Stimulated activated CD8-positive, alpha-beta memory T cell treated with anti-CD3 and anti-CD28 coated beads, Interleukin-2, amount 100 ng/mL, for 48 hours (primary cell): ENCODE results near the gene KDM3B.

ENCODE experiments used
- DNase-seq, 2 donors: peaks; one replicate each; pipeline ENCODE4 v3.0.0-alpha.2; 2020; ENCODE audit warnings: low read depth in 2 of 2

Gene KDM3B

DNA sequence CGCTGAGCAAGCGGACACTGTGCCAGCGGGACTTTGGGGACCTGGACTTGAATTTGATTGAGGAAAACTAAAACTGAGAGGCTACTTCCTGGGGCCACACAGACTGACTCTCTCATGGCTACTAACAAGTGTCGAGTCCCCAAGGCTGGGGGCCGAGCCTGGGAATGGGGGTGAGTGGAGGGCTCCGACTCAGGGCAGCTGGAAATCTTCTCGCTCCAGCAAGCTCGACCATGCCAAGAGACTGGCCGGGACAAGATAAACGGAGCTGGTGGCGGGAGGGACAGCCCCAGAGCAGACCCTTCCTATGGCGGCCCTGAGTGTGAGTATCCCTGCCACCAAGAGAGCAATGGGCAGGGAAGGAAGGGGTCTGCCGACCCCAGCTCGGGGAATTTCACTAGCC is 5.6 kb upstream of the KDM3B start:
- no peak for DNase-seq

DNA sequence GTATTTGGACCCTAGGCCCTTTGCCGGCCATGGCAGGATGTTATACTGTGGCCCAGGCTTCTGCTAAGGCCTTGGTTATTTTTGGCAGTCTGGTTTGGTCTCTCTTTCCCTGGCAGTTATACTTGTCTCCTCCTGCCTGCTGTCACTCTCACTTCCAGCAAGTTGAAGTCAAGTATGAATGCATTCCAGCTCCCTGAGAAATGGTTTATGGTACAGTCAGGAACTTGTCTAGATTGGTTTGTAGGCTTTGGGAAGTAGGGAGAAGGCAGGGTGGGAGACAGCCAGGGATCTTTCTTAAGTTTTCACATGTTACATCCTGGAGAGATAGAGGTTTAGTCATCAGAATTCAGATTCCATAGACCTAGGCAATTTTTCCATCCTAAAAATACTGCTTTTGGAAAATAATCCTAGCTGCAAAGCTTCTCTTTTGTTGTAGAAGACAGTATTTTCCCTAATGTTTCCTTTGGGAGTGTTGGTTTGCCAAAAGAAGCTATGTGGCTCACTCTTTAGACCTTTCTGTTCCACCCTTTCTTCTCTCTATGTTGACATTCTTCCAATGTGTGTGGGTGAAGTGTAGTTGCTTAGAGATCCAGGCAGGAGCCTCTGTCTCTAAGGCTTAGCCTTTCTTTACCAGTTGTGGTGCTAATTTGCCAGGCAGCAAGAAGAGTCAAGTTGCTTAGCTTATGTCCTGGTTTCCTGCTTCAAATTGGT is 2.5 kb upstream of the KDM3B start:
- no peak for DNase-seq

DNA sequence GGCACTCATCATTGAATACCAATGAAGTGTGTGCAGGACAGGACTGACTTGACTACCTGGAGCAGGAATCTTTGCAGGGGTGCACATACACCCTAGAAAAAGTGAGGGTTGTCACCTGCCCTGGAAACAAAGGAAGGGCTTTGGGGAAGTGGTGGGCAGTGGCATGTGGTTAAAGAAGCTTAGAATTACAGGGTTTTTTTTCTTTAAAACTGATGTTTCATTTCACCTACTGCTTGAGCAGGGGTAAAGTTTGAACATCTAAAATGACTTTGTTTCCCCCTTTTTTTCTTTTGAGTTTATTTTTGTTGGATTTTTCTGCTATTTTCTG is 2.0 kb upstream of the KDM3B start:
- DNase-seq, result no peak

DNA sequence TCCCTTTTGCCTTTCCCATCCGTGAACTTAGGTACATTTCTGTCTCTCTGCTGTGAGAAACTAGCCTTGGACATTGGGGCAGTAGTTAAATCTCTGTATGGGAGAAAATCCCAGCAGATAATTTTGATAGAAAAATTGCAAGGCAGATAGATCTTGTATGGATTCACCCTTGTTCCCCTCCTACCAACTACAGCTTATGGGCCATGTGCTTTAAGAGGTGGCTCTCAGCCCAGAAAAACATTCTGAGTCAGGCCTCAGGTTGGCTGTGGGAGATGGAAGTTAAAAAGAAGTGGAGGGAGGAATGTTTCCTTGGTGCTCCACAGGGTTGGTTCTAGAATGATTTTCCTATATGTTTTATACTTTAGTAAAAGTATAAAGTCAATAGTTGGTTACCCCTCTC is 1.4 kb upstream of the KDM3B start:
- DNase-seq, result no peak

DNA sequence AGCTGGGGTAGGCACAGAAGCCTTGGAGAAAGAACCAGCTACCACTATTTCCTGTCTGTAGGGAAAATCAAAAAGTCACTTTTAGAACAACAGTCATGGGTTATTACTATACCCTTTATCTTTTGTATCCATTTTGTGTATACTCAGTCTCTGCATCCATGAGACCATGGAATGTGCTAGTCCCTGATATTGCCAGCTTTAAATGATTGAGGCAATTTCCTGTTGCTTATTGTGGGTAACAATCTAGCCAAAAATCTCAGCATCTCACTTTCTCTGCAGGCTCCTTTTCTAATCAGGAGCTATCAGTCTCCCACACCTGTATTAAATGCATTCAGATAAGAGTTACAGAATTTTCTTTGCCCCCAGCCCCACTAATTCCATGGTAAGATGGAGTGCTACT is 968 bp upstream of the KDM3B start:
- DNase-seq, result no peak

DNA sequence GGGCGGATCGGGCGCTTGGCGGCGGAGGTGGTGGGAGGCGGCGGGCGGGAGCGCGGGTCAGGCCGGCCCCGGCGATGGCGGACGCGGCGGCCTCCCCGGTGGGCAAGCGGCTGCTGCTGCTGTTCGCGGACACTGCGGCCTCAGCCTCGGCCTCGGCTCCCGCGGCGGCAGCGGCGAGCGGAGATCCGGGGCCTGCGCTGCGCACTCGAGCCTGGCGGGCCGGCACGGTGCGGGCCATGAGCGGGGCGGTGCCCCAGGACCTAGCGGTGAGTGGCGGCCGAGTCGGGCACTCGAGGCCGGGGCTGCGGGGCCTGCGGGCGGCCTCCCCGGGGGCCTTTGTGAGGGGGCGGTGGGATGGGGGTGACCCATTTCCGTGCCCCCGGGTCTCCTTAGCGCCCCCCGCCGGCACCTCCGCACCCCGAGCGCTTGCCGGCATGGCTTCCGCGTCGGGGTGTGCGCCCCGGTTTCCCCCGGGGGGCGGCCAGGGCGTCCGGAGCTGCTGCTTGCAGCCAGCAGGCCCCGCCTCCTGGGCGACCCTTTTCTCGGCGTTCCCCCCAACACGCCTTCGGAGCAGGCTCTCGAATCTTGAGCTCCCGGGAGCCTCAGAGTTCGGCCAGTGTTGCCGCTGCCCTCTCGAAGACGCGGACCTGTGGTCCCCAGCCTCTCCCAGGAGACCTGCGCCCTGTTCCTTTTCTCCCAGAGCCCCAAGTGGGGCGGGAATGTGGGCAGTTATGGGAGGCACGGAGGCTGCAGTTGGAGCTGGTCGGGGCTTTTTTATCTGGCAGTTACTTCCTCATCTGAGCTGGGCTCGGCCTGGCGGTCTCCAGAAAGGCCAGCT is 456 bp downstream of the KDM3B start:
- DNase-seq, result peak; percentile 62 to 63

DNA sequence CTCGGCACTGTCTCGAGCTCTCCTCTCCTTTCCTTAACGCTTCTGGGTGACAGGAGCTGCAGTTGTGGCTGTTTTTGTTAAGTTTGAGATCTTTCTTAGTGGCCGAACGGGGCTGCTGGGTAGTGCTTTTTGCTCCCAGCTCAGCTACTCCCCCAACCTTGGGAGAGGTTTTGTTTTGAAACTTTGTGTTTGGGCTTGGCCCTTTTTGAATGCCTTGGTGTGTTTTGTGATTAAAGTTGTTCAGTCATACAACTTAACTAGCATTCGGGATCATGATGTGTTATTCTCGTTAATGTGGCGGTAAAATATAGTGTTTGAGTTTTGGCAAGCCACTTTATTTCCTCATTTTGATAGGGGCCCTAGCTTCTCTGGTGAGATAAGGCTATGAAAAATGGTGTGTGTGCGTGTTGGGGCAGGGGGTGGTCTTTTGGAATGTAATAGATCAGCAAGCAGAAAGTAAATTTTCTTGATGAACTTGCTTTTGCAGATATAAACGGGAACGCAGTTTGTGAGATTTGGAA is 1.1 kb downstream of the KDM3B start:
- DNase-seq, result no peak

DNA sequence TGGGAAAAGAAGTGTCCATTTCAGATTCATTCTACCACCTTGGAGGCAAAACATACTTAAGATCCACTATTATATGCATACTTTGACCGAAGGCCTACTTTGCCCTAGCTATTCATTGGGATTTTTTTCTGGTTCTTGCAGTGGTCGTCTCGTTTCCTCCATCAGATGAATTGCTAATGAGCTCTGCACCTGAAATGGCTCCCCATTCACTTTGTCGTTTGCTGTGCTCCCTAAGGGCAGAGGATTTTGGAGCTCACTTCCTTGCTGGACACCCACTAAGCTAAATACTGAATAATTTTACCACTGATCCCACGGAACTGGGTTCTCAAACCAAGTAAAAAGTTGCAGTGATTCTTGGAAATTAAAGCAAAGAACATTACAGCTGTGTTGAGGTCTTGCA is 1.9 kb downstream of the KDM3B start:
- no peak for DNase-seq

DNA sequence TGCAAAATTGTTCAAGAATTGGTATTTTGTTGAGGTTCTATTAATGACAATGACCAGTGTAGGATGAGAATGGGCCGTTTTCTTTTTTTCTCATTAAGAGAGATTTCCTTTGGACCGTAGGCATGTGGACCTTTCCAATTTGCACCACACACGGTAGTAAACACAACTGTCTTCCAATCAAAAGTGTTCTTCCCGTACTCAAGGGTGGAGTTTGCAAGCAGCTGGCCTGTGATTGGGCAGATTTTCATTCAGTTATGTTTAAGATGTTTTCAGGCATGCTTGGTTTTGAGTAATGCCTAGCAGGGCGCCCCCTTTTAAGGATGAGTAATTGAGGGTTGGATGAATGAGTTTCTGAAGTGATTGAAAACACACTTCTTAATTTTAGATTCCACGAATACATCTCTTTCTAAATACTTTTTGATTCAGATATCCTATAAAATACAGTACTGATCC is 2.5 kb downstream of the KDM3B start:
- DNase-seq, result peak in 1 of 2 donors; percentile 33

DNA sequence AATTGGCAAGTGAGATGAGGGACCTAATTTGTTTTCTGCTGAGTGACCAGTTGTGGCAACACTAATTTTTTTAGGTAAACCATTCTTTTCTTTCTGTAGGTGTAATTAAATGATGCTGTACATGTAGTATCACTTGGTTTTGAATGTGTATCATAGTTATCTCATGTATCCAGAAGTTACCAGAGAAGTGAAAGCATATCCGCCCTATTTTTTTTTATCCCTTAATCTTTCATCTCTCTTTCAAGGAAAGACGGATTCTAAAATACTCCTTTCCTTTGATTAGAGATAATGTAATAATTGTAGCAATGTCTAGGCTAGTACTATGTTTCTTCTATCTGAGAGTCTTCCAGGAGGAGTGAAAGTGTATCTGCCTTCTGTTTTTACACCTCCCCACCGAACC is 7.1 kb downstream of the KDM3B start:
- no peak for DNase-seq

DNA sequence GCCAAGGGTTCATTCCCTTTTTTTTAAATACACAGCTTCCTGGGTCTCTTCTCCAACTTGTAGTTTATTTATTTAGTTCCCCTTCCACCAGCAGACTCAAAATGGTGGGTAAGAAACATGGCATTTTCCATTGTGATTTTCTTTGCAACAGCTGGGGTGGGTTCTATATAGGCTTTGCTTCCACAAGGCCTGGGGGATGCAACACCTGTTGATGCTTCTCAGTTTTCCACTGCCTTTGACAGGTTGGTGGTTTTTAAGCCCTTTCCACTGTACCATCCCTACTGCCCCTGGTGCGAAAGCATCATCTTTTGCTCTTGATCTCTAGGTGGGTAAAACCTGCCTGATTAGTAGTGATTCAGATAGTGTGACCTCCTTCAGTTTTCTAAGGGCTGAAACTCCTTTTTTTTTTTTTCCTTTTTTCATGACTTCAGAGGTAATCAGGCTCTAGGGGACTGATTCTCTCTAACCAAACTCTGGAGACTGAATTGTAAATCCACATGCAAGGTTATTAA is 8.5 kb downstream of the KDM3B start:
- no peak for DNase-seq

DNA sequence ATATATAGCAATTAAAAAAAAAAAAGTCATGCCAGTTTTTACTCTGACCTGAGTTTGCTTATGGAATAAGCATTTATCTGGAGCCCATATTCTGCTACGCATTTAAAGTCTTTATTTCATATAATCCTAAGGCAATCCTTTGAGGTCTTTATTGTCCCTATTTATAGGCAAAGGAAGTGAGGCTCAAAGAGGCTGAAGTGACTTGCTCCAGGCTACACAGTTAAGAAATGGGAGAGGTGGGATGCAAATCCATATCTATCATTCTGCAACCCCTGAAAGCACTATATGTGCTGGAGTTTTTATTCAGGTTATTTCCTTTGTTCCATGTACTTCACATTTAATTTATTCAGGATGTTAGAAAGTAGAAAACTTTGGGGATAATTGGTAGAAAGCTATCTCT is 12.1 kb downstream of the KDM3B start:
- no peak for DNase-seq

DNA sequence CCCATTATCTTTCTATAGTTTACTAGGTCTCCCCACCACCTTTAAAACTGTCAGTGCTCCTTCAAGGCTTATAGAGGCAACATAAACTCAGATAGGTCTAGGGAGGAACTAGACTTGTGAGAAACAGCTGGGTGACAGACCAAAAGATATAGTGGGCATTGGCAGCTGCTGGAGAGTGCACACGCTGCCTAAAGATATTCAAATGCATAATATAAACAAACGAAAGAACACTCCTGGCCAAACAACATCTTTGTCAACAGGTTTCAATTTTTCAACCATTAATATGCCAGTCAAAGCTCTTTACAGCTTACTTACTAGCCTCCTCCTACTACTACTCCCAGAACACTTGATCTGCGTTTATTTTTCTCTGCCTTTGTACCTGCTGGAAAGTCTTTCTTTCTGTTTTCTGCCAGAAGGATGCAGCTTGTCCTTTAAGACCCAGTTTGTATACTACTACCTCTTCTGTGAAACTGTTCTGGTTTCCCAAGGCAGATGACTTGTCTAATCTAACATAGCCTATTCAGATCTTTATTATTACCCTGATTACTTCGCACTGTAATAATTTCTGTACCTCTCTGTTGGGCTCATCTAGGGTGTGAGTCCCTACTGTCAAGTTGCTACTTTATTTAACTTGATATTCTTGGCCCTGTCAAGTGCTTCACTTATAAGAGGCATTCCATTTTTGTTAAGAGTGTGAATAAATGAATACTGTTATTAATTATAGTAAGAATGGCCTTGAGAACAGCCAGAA is 14.3 kb downstream of the KDM3B start:
- DNase-seq, result no peak

DNA sequence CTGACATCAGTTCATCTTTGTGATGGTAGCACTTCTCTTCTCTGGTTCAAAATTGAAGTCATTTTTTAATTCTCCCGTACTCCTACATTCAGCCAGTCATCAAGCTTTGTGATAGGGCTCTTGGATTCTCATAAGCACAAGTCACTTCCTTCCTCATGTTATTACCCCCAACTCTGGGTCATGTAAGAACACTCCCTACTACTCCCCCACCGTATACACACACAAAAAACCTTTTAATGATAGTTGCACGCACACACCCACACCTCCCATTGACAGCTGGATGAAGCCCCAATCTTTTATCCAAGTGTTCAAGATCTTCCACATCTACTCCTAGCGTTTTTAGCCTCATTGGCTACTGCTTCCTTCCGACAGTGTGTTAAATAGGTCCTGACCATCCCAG is 16.8 kb downstream of the KDM3B start:
- DNase-seq, result no peak

DNA sequence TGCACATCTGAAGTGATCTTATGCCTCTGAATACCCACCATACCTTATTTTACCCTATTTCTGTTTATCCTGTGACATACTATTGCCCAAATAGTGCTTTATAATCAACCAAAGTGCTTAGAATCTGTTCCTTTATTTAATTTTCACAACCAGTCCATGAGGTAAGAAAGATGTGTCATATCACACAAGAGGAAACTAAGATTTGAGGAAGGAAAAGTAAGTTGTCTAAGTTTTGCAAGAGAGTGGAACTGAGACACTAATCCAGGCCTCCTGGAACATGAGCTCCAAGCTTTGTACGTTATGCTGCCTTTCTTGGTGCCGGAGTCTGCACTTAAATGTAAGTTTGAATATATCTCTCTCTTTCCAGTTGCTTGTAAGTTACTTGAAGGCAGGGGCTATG is 17.2 kb downstream of the KDM3B start:
- no peak for DNase-seq

DNA sequence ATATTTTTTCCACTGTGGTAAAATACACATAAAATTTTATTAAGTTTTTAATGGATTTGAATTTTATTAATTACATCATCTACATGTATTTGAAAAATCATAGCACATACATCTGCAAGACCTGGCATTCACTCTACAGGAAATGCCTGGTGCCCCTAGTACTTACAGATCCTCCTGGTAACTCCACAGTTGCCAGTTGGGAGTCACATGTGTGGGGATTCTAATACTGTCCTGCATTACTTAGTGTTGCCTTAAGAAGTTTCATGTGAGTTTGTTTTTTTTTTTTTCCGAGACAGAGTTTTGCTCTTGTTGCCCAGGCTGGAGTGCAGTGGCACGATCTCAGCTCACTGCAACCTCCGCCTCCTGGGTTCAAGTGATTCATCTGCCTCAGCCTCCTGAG is 18.1 kb downstream of the KDM3B start:
- DNase-seq, result no peak

DNA sequence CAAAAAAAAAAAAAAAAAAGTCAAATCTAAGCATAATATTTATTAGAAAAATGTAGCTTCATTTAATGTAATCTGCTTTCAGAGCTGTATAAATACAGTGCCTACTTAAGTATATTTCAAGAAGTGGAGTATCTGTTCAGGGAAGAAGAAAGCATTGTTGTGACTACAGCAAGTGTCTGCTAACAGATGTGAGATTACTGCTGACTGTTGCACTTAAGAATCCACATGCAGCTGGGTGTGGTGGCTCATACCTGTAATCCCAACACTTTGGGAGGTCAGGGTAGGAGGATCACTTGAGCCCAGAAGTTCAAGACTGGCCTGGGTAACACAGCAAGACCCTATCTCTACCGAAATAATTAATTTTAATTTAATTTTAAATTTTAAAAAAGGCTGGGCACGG is 19.0 kb downstream of the KDM3B start:
- DNase-seq, result no peak

DNA sequence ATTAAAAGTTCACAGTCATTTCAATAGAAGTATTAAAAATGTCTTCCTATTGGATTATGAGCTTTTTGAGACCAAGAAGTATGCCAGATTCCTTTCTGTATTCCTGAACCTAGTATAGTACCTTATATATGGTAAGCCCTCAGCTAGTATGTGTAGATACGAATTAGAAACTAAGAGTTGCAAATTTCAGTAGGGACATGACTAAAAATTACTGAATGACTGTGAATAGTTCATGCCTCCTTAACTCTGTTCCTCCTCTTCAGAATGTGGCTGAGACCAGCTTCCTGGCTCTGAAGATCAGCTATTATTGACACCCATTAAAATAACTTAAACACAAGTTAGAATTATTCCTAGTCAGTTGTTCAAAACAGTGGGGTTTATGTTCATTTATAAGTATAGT is 19.7 kb downstream of the KDM3B start:
- DNase-seq, result no peak

DNA sequence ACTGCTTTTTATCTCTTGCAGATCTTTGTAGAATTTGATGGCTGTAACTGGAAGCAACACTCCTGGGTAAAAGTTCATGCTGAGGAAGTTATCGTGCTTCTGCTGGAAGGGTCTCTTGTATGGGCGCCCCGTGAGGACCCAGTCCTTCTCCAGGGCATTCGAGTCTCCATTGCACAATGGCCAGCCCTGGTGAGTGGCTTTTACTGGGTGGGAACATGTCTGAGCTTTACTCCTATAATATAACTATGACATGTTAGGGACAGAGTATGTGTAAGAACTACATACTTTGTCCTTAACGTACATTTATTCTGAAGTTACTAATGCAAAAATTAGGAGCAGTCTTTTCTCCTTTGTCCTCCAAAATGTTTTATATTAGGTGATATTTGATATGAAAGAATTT is 20.2 kb downstream of the KDM3B start:
- DNase-seq, result no peak

DNA sequence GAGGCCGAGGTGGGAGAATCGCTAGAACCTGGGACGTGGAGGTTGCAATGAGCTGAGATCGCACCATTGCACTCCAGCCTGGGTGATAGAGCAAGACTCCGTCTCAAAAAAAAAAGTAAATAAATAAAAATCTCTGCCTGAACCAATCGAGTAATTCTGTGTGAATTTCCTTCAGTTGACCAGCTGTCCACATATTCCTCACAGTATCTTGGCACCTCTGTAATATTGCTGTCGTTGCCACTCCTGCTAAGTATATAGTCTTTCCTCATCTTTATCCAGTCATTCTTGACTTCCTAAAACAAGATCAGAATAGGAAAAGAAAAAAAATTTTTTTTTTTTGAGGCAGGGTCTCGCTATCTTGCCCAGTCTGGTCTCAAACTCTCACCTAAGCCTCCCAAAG is 29.9 kb downstream of the KDM3B start:
- DNase-seq, result no peak

DNA sequence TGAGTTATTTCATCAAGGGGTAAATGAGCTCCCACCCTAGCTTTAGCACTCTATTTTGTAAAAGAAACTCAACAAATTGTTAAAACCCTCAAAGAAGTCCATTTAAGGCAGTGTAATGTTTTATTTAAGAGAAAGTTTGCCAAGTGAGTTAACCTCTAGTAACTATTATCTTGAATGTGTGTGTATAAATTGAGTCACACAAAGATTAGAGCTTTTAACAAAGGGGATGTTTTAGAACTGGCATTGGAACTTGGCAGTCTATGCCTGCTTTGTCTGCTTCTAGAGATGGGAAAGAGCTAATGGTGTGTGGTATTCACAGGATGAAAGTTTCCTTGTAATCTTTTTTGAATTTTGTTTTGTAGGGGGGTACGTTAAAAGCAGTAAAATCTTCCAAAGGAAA is 33.2 kb downstream of the KDM3B start:
- DNase-seq, result no peak

DNA sequence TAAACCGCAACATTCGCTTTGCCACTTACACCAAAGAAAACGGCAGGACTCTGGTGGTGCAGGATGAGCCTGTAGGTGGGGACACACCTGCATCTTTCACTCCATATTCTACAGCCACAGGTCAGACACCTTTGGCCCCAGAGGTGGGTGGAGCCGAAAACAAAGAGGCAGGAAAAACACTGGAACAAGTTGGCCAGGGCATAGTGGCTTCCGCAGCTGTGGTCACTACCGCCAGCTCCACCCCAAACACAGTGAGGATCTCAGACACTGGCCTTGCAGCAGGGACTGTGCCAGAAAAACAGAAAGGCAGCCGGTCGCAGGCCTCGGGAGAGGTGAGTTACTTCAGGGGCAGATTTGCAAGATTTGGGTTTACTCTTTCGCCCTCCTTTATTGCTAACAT is 33.8 kb downstream of the KDM3B start:
- no peak for DNase-seq
